ENCODE results near the gene COPS9. TPM values are rescaled to one million over a fixed set of nuclear protein-coding genes. Genes with fewer than 3 reads are reported as not detected.

Gene COPS9
- total and polyA plus RNA-seq, 7 donors, result 235 to 458 (median 327) TPM

DNA sequence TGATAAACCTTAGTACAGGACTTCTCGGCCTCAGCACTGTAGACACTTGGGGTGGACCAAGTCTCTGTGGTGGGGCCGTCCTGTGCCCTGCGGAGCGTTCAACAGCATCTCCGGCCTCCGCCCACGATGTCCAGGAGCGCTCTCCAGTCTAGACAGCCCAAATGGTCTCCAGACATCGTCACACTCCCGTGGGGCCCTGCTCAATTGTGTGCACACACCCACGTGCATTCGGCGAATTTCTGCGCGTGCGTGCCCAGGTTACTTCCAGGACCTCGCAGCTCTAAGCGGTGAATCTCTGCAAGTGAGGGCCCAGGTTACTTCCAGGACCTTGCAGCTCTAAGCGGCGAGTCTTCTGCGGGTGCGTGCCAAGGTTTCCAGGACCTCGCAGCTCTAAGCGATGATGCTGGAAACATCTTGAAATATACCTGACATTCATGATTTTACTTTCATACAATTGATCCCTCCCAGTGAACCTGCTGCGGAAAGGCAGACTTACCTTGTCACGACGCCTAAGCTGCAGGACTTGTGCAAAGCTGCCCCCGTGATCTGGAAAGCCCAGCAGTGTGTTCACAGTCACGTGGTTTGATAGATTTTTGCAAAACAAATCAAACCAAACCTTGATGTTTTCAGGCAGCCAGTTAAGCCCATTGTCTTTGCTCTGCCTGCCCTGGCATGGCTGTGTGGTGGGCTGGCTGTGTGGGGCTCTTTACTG, 20.5 kb upstream of the COPS9 start:
- peaks cover 0 to 10% (median 0%) of the 10 kb centered on the region in 3 donors for H3K27me3 ChIP-seq
- intact Hi-C loops (cut with DNase I), result no loop called here
- no peak overlapping the region for H3K27ac ChIP-seq
- H3K4me3 ChIP-seq, result no peak overlapping the region
- H3K9me3 ChIP-seq, result no peaks in the 10 kb centered on the region
- WGBS, 2 donors, result 82 to 86% methylated on average over 29 of the region's 29 CpGs
- TF ChIP-seq EP300 (IDR thresholded peaks at IDR 0.05) (no peak), POLR2A (IDR thresholded peaks at IDR 0.05) (no peak), POLR2AphosphoS5 (IDR thresholded peaks at IDR 0.05) (no peak)
- TF ChIP-seq, protein P1, sequence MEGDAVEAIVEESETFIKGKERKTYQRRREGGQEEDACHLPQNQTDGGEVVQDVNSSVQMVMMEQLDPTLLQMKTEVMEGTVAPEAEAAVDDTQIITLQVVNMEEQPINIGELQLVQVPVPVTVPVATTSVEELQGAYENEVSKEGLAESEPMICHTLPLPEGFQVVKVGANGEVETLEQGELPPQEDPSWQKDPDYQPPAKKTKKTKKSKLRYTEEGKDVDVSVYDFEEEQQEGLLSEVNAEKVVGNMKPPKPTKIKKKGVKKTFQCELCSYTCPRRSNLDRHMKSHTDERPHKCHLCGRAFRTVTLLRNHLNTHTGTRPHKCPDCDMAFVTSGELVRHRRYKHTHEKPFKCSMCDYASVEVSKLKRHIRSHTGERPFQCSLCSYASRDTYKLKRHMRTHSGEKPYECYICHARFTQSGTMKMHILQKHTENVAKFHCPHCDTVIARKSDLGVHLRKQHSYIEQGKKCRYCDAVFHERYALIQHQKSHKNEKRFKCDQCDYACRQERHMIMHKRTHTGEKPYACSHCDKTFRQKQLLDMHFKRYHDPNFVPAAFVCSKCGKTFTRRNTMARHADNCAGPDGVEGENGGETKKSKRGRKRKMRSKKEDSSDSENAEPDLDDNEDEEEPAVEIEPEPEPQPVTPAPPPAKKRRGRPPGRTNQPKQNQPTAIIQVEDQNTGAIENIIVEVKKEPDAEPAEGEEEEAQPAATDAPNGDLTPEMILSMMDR (IDR thresholded peaks at IDR 0.05), result no peak
- H3K36me3 ChIP-seq, result no peaks in the 10 kb centered on the region
- no peaks in the 10 kb centered on the region for H3K4me1 ChIP-seq
- DNase-seq, result peak; percentile 27

DNA sequence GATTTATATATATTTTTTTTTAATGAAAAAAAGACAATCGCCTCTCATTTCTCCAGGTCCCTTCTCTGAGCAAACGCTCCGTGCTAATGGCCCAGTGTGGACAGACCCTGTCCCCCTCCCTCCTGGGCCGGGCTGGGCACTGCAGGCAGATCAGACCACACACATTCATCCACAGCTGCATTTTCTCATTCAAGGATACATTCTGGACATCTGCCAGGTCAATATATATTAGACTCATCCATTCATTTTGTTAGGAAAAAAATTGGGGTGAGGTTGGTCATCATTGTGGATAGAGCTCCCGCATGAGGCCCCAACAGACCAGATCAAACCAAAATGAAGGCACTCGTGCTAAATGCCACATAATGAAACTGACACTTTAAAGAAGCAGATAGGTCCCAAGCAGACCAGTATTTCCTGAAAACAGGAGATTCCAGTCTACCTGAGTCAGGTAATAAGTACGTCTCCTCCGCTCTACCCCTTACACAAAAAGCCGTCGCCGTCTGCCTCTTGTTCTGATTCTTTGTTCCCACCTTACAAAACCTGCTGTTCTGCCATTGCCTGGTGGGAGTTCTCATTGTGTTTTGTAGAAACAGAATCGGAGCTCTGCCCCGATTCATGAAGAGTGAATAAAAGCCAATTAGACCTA, 19.8 kb upstream of the COPS9 start:
- intact Hi-C loops (cut with DNase I), result no loop called here
- Histone ChIP-seq H3K36me3 (no peaks in the 10 kb centered on the region), H3K9me3 (no peaks in the 10 kb centered on the region), H3K27ac (no peak overlapping the region), H3K27me3 (peaks cover 0 to 17% (median 0%) of the 10 kb centered on the region in 3 donors), H3K4me3 (no peak overlapping the region), H3K4me1 (no peaks in the 10 kb centered on the region)
- DNase-seq, result peak; percentile 8
- 77 to 82% methylated on average over 13 of the region's 13 CpGs for WGBS, 2 donors
- TF ChIP-seq, protein P1 (IDR thresholded peaks at IDR 0.05), result no peak
- TF ChIP-seq EP300 (IDR thresholded peaks at IDR 0.05) (no peak), POLR2A (IDR thresholded peaks at IDR 0.05) (no peak), POLR2AphosphoS5 (IDR thresholded peaks at IDR 0.05) (no peak)

DNA sequence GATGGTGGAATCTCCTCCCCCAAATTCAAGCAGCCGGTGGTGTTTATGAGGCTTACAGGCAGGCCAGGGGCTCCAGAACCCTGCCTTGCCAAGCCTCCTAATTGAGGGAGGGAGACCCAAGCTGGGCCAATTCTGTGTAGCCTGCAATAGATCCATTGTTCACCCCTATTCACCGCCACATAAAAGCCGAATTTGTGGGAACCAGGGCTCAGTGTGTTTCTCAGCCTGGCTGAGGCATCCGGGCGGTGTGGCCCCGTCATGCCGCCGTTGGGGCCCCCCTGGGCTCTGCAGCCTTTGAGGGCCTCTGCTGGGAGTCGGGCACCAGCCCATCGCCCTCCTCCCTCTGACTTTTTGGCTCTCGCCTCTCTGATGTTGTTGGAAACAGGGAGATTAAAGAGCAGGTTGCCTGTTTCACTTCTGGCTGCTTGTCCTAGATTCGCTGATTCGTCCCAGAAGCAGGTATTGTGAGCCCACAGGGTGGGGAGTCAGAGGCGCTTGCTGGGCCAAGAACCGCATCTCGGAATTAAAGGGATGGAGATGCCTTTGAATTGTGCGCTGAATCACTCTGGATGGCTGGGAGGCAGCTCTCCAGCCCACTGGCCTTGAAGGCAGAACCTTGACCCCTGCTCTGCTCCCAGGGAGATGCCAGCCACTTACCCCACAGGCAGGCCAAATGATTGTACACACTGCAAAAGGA, 19.1 kb upstream of the COPS9 start:
- Histone ChIP-seq H3K27ac (no peak overlapping the region), H3K4me3 (no peak overlapping the region), H3K27me3 (peaks cover 0 to 24% (median 0%) of the 10 kb centered on the region in 3 donors), H3K4me1 (no peaks in the 10 kb centered on the region), H3K36me3 (no peaks in the 10 kb centered on the region), H3K9me3 (no peaks in the 10 kb centered on the region)
- intact Hi-C loops (cut with DNase I), result no loop called here
- 77 to 78% methylated on average over 17 of the region's 17 CpGs for WGBS, 2 donors
- peak; percentile 58 for DNase-seq
- TF ChIP-seq, protein P1 (IDR thresholded peaks at IDR 0.05), result no peak

DNA sequence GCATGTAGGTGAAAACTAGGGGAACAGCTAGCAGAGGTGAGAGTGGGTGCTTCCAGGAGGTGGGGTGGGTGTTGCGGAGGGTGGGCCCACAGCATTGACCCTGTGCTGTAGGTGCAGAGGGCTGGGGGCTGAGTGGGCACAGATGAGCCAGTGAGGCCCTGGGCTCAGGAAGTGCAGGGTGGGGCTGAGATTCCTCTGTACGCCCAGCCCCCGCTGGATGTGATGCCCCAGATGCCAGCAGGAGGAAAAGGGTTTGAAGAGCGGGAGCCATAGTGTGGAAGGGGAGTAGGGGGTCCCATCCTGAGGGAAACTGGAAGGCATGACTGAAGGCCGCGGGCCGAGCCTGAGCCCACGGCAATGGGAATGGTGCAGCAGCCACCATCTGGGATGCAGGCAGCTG, 18.5 kb upstream of the COPS9 start:
- WGBS, 2 donors, result 87 to 90% methylated on average over 8 of the region's 8 CpGs
- intact Hi-C loops (cut with DNase I), result no loop called here
- DNase-seq, result no peak
- Histone ChIP-seq H3K36me3 (no peaks in the 10 kb centered on the region), H3K27me3 (peaks cover 0 to 30% (median under 1%) of the 10 kb centered on the region in 3 donors), H3K4me3 (no peak overlapping the region), H3K27ac (no peak overlapping the region), H3K4me1 (no peaks in the 10 kb centered on the region), H3K9me3 (no peaks in the 10 kb centered on the region)
- TF ChIP-seq, protein P1 (IDR thresholded peaks at IDR 0.05), result no peak
- no peak for TF ChIP-seq POLR2AphosphoS5 (IDR thresholded peaks at IDR 0.05)
- no peak for TF ChIP-seq EP300 (IDR thresholded peaks at IDR 0.05)
- no peak for TF ChIP-seq POLR2A (IDR thresholded peaks at IDR 0.05)

Data from sigmoid colon (tissue), 7 donors.